HG02938 (cell line): ENCODE results near the gene RAB5IF.
"Not testable (repeated sequence)": the region's sequence is repeated elsewhere in the genome, so short reads cannot be mapped to it uniquely, and the experiment has no call there.

ENCODE experiments used
- ATAC-seq: cut with Tn5 transposase; IDR thresholded peaks from one replicate; pipeline ENCODE4 v1.9.1; 2021; ENCODE audit warnings: mild to moderate bottlenecking, moderate library complexity; ENCODE audit not compliant: unreplicated experiment

RAB5IF gene

GRCh38 chr20:36628076-36628475, 22.5 kb downstream of the RAB5IF start:
- ATAC-seq, result no peak

- ATAC-seq, result no peak
These were observed 24.4 kb downstream of the RAB5IF start for GRCh38 chr20:36629719-36630681.

- ATAC-seq, result no peak
These were observed 26.1 kb downstream of the RAB5IF start for GRCh38 chr20:36631646-36632045.

- ATAC-seq, result no peak
These were observed 26.5 kb downstream of the RAB5IF start for GRCh38 chr20:36632147-36632486.

GRCh38 chr20:36632487-36633284, 27.1 kb downstream of the RAB5IF start:
- no peak for ATAC-seq

- no peak for ATAC-seq
These were observed 27.8 kb downstream of the RAB5IF start for GRCh38 chr20:36633285-36633772.

- ATAC-seq, result no peak
These were observed 28.8 kb downstream of the RAB5IF start for GRCh38 chr20:36634342-36634741.

GRCh38 chr20:36638876-36639400, 33.4 kb downstream of the RAB5IF start:
- ATAC-seq, result not testable (repeated sequence)

GRCh38 chr20:36641506-36641843, 35.9 kb downstream of the RAB5IF start:
- ATAC-seq, result no peak

GRCh38 chr20:36642136-36642535, 36.6 kb downstream of the RAB5IF start:
- no peak for ATAC-seq

GRCh38 chr20:36644032-36644705, 38.6 kb downstream of the RAB5IF start:
- ATAC-seq, result no peak

- no peak for ATAC-seq
These were observed 39.1 kb downstream of the RAB5IF start for GRCh38 chr20:36644706-36645095.

GRCh38 chr20:36645353-36645752, 39.8 kb downstream of the RAB5IF start:
- no peak for ATAC-seq

GRCh38 chr20:36645998-36646397, 40.4 kb downstream of the RAB5IF start, which contains the start of gene SLA2:
SLA2 (minus strand) TSS chr20:36646196; CDS start chr20:36641335, 4,861 bp downstream.
- ATAC-seq, result no peak

GRCh38 chr20:36646678-36647077, 41.1 kb downstream of the RAB5IF start:
- ATAC-seq, result no peak

GRCh38 chr20:36647196-36648121, 41.9 kb downstream of the RAB5IF start:
- no peak for ATAC-seq

- ATAC-seq, result no peak
These were observed 47.9 kb downstream of the RAB5IF start for GRCh38 chr20:36653456-36653855.

- ATAC-seq, result no peak
These were observed 48.9 kb downstream of the RAB5IF start for GRCh38 chr20:36654506-36654905.

- ATAC-seq, result no peak
These were observed 49.4 kb downstream of the RAB5IF start for GRCh38 chr20:36655004-36655403.

GRCh38 chr20:36656733-36657132, 51.2 kb downstream of the RAB5IF start:
- ATAC-seq, result no peak
